NCI-H446 treated with DMSO at 0.1 percent for 48 hours (cell line): Measurements from ENCODE around the gene OSBPL2.

ENCODE experiments used
- DNase-seq: peaks from one replicate; lab custom pipeline; 2025; lab: John Stamatoyannopoulos, UW

Gene OSBPL2

DNA sequence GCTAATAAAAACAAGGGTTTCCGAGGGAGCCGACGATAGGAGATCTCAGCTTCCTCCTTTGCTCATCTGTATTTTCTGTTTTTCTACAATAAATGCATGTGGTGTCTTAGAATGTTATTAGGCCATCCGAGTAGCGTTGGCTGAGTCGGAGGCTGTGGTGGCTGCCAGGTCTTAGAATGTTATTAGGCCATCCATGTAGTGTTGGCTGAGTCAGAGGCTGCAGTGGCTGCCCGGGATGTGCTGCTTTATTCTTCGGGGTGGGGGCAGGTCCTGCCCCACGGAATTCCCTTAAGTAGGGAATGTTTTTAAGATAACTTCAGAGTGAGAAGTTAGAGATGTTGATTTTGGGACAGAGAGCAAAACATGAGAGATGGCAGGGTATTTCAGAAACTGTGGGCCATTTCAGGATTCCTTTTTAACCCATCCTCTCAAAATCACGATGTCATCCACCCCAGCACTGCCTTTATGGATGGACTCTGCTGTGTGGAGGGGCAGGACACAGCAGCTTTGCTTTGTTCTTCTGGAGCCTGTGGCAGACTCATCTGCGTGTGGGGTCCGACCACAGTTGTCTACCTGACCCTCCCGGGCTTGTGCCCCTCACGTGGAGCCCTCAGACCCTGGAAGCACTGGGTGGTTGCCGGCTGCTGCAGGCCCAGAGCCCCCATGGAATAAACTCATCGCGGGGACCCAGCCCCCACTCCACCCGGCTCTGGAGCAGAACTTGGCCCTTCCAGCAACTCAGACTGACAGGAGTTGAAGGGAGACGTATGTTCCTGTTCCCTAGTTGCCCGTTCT is 20.4 kb downstream of the OSBPL2 start:
- DNase-seq = no peak

DNA sequence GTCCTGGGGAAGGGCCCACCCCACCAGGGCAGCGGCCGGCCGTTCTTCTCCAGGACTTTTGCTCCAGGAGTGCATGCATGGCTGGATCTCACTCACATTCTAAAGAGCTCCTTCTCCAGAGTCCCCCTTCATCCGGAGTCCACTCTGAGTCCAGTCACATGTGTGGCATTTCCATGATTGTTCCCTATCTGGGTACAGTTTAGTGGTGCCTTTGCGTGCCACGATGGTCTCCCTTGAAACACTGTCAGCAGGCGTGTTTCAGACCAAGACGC is 20.9 kb downstream of the OSBPL2 start:
- no peak for DNase-seq

DNA sequence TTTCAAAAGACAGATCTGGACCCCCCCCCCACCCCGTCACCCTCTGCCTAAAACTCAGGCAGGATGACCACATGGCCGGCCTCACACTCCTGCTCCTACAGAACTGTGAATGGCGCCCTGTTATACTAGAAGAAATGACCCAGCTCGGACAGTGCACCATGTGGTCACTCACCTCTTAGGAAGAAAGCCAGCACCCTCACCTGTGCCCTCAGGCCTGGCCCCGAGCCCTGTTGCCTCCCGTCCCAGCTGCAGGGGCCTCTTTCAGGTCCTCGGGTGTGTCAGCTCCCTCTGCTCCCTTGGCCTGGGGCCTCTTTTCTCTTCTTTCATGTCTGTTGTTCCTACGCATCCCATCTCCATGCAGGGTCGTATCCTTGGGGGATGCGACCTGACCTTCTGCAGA is 23.7 kb downstream of the OSBPL2 start:
- DNase-seq = no peak

DNA sequence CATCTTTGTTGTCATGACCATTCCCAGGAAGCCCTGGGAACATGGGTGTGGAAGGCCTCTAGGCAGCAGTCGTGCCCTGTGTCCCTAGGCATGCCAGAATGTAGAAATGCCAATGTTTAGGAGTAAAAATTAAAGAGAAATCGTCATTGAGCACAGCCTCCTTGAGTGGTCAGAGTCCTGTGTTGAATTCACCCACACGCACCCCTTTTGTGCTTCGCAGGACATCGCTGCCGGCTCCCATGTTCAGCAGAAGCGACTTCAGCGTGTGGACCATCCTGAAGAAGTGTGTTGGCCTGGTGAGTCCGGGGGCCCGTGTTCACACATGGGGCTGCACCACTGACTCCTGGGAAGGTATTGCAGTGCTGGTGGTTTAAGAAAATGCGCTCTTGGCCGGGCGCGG is 25.1 kb downstream of the OSBPL2 start:
- no peak for DNase-seq

DNA sequence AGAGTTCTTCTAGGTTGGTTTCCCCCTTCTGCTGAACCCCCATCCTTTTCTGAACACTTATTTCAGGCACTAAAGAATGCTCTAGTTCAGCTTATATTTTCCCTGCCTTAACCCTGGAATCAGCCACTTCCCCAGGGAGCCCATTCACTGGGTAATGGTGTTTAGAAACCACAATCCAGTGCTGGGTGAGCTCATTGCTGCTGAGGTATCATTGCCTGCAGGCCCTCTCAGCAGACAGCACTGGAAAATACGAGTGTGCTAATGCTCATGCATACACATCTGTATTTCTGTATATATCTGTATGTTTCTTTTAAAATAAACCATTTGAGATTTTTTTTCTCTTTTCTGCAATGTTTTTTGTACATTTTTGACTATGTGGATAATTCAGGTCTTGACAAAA is 27.0 kb downstream of the OSBPL2 start:
- no peak for DNase-seq

DNA sequence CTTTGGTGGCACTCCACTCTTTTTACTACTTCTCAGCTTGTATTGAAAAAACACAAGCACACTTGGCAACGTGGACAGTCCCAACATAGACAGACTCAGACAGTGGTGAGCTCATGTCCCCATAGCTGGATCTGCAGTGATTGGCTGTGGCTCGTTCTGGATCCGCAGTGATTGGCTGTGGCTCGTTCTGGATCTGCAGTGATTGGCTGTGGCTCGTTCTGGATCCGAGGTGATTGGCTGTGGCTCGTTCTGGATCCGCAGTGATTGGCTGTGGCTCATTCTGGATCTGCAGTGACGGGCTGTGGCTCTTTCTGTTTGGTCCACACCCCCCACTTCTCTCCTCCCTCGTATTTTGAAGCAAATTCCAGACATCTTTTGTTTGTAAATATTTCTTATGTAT is 28.0 kb downstream of the OSBPL2 start:
- DNase-seq = no peak

DNA sequence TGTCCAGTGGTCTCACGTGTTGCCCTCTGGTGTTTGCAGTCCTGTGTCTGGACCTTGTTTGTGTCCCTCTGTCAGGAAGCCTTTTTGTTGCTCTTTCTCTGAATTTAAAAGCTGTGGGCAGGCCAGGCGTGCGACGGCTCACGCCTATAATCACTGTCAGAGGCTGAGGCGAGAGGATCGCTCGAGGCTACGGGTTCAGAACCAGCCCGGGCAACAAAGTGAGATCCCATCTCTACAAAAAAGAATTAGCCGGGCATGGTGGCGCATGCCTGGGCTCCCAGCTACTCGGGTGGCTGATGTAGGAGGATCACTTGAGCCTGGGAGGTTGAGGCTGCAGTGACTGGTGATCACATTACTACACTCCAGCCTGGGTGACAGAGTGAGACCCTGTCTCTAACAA is 28.5 kb downstream of the OSBPL2 start:
- DNase-seq = no peak

DNA sequence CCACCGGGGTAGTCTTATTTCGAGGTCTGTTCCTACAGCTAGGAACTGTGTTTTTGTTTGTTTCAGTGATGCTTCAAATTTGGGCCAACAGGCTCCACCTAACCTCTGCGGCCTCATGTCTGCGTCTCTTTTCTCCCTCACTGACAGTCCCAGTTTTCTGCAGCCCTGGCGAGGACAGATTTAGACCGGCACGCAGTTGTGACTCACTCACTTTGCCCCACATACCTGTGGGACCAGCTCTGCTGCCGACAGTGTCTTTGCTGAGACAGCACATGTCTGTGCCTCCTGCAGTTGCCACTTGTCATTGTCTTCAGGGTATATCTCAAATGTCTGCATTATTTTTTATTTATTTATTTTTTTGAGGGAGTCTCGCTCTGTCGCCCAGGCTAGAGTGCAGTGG is 29.2 kb downstream of the OSBPL2 start:
- DNase-seq = no peak

DNA sequence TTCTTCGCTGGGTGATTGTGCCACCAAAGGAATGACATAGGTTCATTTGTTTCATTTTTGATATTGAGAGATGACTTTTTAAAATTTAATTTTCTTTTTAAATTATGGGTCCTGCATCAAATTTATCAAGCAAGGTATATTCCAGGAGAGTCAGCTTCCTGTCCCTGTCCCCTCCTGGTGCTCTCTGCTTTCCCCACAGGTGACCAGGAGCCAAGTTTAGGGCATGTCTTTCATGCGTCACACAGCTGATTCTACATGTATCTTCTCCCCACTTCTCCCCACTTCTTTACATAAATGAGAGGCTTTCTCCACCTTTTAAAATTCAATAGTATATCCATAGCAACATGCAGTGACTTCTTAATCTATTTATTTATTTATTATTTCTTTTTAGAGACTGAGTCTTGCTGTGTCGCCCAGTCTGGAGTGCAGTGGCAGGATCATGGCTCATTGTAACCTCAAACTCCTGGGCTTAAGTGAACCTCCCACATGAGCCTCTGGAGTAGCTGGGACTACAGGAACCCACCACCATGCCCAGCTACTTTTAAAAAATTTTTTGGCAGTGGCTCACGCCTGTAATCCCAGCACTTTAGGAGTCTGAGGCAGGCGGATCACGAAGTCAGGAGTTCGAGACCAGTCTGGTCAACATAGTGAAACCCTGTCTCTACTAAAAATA is 30.0 kb downstream of the OSBPL2 start:
- DNase-seq = no peak

DNA sequence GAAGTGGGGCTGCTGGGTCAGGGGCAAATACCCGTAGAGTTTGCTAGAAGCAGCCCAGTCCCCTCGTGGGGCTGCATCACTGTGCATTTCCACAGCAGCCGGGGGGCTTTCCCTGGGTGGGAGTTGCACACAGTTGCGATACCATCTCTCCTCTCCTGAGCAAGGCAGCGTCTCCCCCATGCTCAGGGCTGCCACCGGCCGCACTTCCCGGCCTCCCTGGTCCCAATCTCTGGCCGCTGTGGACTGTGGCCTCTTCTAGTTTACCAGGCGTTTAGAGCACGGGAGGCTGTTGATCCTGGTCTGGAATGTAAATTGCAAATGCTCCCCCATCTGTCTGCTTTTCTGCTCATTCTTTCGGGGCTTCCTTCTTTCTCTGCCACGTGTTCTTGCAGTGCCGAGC is 31.1 kb downstream of the OSBPL2 start:
- DNase-seq = no peak

DNA sequence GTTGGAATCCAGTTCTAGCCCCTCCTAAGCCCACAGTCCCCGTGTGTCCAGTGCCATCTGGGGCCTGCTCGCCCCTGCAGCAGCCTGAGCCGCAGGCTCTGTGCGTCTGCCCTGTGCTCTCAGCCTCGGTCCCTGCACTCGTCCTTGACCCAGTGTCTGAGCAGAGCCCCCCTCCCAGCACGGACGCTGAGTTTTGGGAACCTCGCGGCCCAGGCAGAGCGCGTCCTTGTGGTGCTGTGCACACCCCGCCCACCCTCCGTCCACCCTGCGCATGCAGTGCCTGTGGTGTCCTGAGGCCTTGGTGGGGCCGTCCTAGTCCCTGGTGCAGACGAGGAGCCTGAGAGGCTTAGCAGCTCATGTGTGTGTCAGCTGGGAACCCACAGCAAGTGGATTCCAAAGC is 31.6 kb downstream of the OSBPL2 start:
- no peak for DNase-seq

DNA sequence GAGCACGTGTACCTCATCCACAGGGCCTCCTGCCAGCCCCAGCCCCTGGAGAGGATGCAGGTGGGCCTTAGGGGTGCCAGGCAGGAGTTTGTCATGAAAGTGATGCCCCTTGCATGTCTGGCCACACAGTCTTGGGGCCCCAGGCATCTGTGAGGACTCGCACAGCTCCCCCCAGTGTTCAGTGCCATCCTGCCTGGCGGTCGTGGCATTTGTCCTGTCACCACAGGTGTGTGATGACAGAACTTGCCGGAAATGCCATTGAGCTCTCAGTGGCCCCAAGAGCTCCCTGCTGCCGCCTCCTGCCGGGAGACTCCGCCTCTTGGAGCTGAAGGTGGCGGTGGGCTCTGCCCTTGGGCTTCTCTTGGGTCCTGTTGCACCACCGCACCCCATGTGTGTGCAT is 33.9 kb downstream of the OSBPL2 start:
- no peak for DNase-seq

DNA sequence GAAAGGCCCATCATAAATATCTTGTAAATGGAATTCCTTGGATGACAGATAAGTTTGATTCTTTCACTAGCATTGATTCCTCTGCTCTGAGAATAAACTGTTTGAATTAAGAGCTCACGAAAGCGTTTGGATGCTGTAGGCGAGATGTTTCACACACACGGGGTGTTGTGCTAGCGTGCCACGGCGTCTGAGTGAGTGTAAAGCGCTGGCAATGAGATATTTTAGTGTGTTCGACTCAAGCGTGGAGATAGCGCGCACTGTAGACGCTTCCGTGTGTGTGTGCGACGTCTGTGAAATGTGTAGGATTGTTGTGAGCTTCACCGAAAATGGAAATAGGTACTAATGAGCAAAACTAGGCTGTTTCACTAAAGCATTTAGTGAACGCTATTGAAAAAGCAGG is 35.1 kb downstream of the OSBPL2 start:
- no peak for DNase-seq

DNA sequence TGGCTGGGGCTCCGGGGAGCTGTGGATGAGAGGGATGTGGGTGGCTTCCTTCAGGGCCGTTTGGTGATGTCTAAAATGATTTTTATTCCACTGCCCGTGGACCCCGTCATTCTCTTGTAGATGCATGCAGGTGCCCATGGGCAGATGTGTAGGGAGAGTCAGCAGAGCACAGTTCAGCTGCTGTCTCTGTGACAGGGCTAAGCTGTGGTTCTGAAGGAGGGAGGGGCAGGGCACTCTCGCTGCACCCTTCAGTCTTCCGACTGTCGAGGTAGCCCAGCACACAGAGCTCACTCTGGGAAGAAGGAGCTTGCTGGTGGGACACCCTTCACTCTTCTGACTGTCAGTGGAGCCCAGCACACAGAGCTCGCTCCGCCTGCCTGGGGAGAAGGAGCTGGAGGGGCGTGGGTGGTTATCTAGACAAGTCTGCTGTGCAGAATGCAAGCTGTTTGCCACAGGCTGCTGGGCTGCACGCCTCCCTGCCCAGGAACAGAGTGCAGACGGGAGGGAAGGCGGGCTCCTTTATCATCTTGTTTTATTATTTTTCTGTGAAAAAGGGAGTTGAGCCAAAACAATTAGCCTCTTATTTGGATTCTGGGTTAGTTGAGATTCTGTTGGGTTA is 36.1 kb downstream of the OSBPL2 start:
- no peak for DNase-seq

DNA sequence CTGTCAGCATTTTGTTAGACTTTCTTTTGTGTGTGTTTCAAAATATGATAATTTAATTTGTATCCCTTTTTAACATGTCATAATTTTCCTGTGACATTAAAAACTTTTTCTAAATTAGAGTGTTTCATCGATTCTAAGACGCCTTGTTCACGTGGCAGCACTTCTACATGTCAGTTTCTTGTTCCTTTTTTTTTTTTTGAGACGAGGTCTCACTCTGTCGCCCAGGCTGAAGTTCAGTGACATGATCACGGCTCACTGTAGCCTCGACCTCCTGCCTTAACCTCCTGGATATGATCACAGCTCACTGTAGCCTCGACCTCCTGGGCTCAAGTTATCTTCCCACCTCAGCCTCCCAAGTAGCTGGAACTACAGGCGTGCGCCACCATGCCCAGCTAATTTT is 36.9 kb downstream of the OSBPL2 start:
- no peak for DNase-seq

DNA sequence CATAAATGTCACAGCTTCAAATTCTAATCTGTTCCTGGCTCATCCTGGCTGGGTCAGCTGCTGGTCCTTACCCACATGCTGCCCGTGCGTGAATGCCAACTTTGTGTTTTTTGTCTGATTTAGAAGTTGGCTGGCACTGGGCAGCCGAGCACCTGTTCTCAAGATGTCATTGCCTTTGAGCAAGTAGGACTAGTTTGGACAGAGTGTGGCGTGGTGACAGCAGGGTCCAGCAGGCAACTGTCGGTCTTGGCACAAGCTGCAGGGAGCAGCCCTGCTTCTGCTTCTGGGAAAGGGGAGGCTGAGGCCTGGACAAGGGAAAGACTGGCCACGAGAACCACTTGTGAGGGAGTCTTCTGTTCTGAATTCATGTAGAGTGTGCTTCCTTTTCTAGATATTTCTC is 38.1 kb downstream of the OSBPL2 start:
- peak; percentile 46 for DNase-seq

DNA sequence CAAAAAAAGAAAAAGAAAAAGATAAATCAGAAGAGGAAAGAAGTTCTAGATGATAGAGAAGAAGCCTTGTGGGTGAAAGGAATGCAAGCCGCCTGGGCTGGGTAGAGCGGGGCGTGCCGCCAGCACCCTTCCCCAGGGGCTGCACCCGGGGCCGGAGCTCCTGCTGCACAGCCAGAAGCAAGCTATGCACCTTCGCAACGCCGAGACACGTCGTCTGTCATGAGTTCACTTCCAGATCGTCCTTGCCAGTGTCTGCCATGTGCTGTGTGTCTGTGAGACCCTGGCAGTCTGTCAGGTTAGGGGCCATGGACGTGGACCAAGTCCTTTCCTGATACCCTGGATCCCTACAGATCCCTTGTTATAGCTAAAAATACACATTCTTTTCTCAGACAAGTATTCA is 38.9 kb downstream of the OSBPL2 start:
- DNase-seq = peak; percentile 9

DNA sequence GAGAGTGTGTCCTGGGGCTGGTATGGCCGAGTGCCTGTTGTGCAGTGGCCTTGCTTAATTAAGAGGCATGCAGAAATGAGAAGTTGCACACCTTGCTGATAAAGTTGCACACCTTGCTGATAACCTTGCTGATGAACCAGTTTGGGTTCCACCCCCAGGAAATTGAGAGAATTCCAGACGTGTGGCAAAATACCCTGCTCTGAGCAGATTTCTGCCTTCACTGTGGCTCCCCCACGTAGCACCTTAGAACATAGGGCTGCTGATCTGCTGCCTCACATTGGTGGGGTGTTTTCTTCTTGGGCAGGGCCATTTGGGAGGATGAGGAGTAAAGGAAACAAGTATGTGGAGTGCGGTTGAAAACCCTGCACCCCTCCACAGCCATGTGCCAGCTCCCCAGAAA is 42.0 kb downstream of the OSBPL2 start:
- DNase-seq = no peak

DNA sequence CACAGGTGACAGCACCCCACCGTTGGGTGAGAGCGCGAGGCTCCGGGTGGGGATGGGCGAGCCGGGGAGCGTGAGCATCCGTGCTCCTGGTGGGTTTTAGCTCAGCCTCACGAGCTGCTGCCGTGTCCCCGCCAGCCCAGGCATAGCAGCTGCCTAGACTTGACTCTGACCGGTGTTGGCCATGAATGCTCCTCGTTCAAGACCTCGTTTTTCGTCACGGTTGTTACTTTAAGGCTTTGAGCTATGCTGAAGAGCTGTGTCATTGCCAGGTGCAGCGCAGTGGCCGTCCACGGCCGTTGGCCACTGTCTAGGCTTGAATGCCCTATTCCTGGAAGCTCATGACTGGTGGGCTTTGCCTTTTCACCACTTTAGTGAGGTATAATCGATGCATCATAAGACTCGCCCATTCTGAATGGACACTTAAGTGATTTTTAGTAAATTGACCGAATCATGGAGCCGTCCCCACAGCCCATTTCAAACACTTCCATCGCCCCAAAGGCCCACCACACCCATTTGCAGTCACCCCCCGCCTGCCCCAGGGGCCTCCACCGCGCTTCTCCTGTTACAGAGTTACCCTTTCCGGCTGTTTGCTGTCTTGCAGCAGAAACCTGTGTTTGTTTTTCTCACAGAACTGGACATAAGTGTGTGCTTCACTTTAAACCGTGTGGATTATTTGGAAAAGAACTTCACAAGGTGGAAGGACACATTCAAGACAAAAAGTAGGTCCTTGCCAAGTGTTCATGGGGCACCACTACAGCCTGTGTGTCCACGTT is 43.0 kb downstream of the OSBPL2 start:
- no peak for DNase-seq

DNA sequence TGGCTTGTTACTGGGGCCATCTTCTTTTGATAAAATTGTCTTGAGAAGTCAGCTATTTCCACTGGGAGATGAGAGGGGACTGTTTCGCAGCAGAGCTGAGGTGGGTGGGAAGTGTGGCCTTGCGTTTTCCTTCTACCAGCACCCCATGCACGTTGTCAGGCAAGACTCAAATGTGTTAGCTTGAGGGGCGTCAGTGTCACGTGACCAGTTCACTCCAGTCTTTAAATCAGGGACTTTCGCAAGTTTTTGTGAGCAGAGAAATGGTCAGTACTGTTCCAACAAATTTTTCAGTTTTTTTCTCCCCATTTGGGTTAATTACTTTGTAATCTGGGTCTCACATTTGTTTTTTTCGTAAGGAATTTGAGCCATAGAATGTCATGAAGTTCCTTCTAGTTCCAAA is 43.8 kb downstream of the OSBPL2 start:
- no peak for DNase-seq

DNA sequence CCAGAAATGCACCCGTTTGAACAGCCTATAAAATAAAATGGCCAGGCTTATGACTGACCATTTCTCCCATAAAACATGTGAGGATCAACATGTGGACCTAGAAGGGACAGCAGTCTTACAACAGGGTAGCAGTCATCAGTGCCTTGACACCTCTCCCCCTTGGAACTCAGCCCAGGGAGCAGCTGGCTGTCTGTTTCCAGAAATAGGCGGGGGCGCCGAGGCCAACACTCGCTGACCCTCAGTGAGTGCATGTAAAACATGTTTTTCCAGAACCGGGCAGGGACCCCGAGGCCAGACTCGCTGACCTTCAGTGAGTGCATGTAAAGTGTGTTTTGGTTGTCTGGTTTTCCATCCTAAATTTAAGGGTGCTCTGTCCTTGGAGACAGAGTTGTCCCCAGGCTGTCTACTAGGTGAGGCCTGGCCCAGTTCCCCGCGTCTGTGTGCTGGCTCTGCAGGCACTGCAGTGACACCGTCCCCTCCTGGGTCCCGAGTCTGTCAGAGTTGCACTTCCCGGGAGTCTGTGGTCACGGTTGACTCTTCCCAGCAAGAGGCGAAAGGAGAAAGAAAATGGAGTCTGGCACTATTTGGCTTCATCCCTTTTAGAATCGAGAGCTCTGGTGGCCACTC is 44.7 kb downstream of the OSBPL2 start:
- no peak for DNase-seq

DNA sequence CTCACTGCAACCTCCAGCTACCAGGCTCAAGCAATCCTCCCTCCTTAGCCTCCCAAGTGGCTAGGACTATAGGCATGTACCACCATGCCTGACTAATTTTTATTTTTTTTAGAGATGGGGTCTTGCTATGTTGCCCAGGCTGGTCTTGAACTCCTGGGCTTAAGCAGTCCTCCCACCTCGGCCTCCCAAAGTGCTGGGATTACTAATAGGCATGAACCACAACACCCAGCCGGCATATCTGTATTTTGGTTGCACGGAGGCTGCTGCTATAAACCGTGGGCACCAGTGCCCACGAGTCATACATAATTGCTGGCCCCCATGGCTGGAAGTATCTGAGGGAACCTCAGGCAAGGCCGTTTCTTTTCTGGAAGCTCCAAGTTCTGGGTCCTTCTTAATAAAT is 46.1 kb downstream of the OSBPL2 start:
- no peak for DNase-seq

DNA sequence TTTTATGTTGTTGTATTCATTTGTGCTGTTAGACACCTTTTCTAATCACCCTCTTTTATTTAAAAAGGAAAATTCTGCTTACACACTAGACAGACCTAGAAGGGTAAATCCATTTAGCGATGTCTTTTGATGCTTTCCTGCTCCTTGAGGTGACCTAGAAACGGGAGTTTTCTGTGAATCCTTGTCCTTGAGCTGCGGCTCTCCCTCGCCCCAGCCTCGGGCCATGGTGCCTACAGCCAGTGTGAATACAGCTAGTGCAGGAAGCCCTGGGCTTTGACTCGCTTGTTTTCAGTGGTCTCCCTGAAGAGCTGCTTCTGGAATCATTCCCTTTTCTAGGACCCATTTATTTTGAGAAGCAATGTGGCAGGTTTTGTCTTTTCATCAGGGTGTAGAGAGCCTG is 46.8 kb downstream of the OSBPL2 start:
- no peak for DNase-seq
